GM18498 (cell line): Measurements from ENCODE around the gene LAYN.
A peak's percentile ranks its signal among the peaks of the same experiment; 100 is the strongest.

Source experiments
- ATAC-seq: cut with Tn5 transposase; IDR thresholded peaks from one replicate; pipeline ENCODE4 v1.9.1; 2021; ENCODE audit warnings: mild to moderate bottlenecking, moderate library complexity; ENCODE audit not compliant: unreplicated experiment

Gene LAYN

DNA sequence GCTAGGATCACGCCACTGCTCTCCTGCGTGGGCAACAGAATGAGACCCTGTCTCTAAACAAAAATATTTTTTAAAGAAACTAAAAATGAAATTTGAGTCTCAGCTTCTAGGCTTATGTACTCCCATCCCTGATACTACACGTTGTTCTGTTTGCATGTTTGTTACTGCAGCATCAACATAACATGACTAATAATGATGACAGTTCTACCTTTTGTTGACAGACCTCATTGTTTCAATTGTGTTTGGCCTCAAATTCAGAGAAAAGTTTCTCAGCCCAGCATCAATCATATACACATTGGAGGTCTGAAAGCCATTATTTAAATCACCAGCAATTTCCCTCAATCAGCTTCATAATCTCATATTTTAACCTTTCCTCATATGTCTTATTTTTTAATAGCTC is 20.8 kb downstream of the LAYN start:
- ATAC-seq = no peak

DNA sequence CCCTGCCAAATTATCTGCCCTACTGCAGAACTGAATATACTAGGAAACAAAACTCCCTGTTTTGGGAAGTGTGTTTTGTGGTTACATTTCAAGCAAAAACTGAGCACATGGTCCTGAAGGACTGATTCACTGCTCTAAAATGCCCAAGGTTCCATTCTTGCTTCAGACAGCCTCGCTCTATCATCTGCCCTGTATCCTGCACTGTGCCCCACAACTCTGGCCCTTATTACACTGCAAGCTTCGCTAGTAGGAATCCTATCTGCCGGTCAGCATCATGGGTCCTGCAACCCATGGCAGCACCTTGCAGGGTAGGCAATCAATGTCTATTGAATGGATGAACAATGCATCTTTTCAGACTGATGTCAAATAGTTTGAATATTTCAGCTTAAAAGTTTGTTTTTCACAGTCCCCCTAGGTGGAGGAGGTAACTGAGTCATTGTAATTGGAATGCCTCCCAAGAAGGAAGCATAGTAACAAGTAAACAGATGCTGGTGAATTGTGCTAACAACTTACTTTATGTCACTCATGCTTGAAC is 21.3 kb downstream of the LAYN start:
- ATAC-seq = no peak

DNA sequence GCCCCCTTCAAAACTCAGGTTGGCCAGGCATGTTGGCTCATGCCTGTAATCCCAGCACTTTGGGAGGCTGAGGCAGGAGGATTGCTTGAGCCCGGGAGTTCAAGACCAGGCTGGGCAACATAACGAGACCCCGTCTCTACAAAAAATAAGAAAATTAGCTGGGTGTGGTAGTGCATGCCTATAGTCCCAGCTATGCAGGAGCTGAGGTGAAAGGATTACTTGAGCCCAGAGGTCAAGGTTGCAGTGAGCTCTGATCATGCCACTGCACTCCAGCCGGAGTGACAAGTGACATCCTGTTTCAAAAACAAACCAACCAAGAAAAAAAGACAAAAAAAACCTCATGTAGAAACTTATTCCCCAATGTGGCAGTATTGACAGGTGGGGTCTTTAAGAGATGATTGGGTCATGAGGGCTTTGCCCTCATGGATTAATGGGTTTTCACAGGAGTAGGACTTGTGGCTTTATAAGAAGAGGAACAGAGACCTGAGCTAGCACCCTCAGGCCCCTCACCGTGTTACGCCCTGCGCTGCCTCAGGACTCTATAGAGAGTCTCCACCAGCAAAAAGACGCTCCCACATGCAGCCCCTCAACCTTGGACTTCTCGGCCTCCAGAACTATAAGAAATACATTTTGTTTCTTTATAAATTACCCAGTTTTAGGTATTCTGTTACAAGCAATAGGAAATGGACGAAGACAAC is 22.3 kb downstream of the LAYN start:
- ATAC-seq = no peak

DNA sequence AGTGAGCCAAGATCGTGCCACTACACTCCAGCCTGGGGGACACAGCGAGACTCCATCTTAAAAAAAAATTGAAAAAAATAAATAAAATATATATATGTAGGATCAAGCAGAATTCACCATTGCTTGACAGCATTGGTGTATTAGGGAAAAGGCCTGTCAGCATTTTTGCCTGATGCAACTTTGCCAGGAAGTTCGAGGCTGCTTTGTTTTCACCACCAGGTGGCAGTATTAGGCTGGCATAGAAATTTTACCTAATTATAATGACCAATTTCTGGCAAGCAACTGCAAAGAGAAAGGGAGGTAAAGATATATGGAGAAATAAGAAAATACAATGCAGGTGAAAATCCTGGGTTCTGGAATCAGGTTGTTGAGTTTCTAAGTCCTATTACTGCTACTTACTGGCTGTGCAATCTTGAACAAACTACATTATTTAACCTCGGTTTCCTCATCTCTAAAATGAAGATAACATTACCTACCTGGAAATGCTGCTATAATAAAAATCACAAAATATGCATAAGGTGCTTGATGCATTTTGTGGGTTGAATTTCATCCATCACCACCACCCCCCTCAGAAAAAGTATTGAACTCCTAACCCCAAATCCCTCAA is 24.7 kb downstream of the LAYN start:
- no peak for ATAC-seq

DNA sequence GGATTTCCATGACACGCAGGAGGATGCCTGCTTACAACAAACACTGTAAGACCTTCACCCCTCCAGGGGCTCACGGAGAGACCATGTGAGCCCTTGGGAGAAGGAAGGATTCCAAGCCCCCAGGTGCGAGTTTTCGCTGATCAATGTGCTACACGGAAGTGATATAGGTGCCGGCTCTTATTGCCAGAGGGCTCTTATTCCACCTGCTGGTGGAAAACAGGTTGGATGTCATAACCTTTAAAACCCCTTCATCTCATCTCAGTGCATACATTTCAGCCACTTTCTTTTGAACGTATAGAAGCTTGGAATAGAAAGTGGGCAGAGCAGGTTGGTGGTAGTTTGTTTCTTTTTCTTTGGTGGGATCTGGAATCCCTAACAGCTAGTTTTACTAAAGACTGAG is 25.8 kb downstream of the LAYN start:
- ATAC-seq = no peak

DNA sequence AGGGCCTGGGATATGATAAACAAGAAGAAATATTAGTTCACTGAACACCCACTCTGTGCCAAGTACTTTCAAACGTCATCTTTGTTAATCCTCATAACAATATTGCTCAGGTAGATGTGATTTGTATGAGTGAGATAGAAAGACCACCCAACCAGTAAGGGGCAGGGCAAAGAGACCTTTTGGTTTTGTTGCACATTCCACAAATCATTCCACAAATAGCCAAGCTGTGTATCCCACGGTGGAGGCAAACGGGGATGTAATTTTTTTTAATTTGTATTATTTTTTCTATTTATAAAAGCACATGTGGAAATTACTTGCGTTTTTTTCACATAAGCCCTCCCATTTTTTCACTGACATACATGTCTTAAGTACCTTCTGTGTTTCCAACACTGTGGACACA is 29.0 kb downstream of the LAYN start:
- no peak for ATAC-seq

DNA sequence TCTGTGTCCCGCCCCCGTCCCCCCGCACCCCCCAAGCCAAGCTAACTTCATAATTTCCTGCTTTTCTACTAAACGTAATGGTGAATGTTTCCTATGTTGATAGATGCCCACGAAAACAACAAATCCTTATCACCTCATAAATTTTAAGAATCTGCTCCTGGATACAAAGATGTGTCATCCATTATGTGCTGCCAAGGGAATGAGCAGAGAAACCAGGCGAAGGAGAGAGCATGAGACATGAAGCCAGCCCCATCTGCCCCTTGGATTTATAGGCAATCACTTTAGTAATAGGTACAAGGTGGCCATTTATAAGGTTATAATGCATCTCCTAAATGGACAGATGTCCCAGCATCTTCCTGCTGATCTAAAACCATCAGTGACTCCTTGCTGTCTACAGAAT is 30.3 kb downstream of the LAYN start:
- ATAC-seq = no peak

DNA sequence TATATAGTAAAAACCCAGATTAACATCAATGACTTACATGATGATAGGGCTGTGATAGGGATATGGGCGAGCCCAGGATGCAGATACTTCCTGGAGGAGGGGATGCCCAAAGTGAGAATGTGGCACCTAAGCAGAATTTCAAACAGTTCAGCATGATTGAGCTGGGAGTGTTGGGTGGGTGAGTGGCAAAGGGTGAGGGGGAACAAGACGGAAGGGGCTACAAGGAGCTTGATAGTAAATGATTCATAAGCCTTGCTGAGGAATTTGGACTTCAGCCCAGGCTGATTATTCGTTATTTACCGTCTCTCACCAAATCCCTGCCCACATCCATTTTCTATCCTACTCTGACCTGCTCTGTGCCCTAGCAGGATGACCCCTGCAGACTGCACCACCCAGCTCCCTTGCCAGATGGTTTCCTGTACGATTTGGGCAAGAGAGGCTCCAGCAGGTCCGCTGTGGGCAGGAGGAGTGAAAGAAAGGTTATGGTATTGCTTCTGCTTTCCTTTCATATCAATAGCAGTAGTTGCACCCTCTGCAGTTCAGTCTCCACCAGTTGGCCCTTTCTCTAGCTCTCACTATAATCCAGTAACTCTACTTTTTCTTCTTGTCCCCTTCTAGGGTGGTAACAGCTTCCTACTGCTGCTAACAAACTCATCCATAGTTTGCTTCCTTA is 31.4 kb downstream of the LAYN start:
- peak; percentile 77 for ATAC-seq

DNA sequence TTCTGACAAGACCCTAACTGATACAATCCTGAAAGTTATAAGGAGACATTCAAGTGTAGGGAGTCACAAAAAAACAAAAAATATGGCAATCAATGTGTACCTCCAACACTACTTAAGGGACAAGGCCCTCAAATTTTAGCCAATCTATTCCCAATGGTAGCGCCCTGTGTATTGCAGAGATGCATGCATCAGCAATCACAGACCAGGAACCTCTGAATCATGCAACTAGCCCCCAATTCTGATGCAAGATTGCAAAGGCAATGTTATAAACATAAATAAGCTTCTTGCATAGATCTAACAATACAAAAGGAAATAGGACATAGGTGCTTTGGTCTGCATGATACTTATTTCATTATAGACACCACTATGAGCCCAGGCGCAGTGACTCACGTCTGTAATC is 32.1 kb downstream of the LAYN start:
- ATAC-seq = no peak

DNA sequence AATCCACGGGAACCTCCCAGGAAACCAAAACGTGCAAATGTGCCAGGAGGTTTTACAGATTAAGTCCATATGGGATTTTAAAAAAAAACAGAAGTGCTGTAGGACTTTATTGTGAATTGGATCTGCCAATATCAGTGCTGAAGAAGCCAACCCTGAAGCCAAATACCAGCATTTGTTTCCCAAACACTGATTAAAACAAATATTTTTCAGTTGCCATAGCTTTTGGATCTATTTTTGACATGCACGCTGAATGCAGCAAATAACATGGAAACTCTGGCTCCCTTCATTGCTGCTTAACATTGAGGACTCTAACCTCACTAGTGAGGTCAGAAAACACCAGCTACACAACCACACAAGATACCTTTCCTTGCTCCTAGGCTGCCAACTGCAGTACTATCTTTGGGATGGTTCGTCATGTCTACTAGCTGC is 33.3 kb downstream of the LAYN start:
- no peak for ATAC-seq

DNA sequence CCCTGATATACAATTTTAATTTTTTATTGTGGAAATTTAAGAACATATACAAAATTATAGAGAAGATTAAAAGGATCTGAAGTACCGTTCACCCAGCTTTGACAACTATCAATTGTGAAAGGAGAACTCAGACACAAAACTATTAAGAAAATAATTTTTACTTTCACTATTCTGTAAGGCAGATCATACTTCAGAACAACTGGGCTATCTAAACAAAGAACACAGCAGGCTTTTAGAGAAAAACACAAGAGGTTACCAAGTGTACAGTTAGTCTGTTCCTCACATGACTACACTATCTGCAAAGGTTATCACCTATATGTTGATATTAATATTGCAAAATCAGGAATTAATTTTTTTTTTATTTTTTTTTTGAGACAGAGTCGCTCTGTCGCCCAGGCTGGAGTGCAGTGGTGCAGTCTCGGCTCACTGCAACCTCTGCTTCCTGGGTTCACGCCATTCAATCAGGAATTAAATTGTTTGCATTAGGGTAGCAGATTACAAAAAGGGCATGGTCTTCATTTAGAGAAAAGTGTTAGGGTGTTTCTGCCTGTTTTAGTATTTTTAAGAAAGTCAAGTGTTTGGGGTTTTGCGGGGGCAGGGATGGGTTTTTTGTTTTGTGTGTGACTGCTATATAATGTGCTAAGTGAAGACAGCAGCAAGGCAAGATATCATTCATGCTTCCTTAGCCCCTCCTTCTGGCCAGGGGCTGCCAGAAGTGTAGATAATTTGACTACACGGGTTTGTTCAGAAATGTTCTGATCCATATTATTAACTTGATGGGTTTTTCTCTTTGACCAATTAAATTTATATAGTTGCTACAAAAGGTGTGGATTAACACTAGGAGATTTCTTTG is 34.1 kb downstream of the LAYN start:
- ATAC-seq = no peak

DNA sequence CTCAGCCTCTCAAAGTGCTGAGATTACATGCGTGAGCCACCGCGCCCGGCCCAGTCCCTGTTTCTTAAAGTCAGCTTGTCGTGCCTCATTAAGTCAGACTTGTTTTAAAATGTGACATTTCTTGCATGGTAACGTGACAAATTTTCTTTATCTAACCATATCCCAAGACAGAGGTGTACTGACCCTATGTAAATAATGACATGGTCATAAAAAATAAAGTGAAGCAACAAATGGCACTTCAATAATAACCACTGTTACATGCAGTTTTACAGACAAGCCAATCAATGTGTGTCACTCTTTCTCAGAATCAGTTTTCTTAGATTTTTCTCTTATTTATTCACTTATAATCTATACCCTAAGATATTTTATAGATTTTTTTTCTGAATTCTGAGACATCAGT is 35.2 kb downstream of the LAYN start:
- no peak for ATAC-seq

DNA sequence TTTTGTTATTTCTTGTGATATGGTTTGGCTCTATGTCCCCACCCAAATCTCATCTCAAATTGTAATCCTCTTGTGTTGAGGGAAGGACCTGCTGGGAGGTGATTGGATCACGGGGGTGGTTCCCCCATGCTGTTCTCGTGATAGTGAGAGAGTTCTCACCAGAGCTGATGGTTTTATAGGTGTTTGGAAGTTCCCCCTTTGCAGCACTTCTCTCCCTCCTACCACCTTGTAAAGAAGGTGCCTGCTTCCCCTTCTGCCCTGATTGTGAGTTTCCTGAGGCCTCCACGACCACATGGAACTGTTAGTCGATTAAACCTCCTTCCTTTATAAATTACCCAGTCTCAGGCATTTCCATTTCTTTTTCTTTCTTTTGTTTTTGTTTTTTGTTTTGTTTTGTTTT is 37.3 kb downstream of the LAYN start:
- ATAC-seq = no peak

DNA sequence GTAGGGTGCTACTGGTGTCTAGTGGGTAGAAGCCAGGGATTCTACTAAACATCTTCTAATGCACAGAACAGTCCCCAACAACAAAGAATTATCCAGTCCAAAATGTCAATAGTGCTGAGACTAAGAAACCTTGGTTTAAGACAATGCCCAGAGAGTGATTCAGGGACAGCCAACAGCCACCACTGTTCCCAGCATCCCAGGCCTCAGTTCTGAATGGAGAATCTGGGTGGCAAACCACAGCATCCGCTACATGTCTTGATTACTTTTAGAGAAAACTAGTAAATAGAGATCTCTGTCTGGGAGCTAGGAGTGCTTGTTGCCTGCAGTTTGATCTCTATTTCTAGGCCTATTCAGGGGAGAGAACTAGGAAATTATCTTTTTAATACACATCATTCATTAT is 40.8 kb downstream of the LAYN start:
- no peak for ATAC-seq

DNA sequence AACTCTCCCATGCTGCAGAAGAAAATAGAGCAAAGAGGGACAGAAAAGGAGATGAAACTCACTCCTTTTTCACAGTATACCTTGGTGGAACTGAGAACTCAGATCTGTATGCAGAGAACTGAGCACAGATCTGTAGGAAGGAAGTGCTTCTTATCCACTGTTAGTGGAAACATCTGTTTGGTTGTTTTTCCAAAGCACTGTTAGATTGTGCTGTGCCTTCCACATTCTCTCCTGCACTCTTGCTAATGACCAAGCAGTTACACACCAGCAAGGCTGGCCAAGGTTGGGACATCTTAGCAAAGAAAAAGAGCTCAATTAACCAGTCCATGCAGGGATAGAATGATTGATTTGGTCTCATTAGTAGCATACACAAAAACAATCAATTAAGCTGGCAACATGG is 41.6 kb downstream of the LAYN start:
- no peak for ATAC-seq

DNA sequence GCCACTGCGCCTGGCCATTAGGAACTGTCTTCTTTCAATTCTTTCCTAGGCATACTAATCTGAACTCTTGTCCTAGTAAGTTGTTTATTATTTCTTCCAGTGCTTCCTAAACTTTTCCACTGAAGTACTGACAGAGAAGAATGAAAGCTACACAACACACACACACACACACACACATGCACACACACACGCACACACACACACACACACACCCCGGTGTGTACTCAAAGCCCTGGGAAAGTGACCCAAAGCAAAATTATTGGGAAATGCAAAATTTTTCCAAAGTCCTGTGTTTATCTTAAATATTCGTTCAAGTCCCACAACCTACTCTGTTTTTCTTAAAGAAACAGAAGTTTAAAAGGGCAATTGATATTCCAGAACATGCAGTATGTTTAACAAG is 42.4 kb downstream of the LAYN start:
- no peak for ATAC-seq

DNA sequence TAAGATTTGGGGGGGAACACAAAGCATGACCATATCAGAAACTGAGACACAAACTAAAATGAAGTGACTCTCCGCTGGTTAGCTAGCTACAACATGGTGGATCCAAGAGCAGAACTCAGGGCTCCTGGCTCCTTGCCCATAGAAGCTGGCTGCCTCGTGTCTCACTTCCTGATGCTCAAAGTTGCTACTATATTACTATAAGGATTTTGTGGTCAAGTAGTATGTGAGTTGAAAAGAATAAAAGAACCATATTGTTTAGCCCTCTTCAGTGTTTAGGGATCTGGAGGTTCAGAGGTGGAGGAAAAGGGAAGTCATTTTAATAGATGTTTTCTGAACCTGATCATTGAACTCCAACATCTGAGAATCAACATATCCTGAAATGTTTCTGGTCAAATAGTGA is 44.9 kb downstream of the LAYN start:
- ATAC-seq = no peak

DNA sequence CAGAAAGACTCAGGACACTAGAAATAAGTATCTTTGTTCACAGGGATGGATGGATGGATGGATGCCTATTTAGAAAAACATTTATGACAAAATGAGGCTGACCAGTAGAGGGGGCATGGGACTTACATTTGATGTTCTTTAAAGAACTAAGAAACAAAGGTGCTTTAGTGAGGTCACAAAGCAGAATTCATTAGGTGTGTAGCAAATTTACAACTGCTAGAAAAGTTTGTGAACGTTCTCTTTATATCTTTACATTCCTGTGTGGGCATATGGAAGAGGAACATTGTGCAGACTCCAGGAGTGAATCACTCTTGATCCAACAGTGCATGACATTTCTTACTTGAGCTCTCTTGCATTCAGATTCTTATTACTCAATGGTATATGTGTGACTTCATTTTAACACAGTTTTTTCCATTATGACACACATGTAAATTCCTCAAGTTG is 45.9 kb downstream of the LAYN start:
- ATAC-seq = no peak

DNA sequence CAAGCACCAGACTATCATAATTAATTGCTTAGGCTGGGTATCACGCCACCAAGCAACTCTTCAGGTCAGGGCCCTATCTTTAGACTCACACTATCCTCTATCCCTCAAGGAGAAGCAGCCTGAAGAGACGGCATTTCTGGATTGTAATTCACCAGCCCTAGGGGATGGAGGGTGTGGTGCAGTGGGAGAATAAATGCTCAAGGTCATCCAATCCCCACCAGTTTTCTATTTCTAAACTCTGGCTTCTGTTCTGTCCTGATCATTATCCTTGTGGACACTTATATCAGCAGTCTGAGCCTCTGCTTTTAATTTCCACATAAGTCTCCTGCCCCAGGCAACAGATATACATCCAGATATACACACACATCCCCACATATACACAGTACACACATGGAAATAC is 48.6 kb downstream of the LAYN start:
- no peak for ATAC-seq

DNA sequence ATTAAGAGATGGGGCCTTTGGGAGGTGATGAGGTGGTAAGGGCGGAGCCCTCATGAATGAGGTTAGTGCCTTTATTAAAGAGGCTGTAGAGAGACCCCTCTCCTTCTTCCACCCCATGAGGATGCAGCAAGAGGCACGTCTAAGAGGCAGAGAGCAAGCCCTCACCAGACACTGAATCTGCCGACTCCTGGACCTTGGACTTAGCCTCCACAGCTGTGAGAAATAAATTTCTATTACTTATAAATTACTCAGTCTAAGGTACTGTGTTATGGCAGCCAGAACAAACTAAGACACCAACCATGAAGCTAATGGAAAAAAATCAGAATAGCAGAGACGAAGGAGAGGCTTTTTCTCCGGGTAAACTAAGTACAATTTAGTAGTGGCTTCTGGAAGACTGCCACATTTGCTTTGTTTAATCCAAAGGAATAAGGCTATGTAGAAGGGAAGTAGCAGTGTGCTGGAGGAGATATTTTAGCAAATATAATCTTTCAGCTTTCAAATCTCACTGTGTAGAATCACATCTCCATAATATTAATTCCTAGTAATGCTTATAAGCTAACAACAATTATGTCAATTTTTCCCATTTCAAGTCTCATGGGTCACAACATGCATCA is 49.5 kb downstream of the LAYN start:
- no peak for ATAC-seq
